HEK293 (cell line): Measurements from ENCODE around the gene LRP1B.

ENCODE experiments used
- CTCF ChIA-PET: fragments of 350-600 bp; formaldehyde crosslinking; extraction: SDS; loops from one replicate; lab custom pipeline; 2021; ENCODE audit warnings: antibody characterized with exemption; lab: Yijun Ruan, JAX
- POLR2A ChIA-PET: fragments of 300-600 bp; formaldehyde crosslinking; extraction: SDS; loops from one replicate; lab custom pipeline; 2020; ENCODE audit warnings: antibody characterized with exemption, inconsistent platforms; lab: Yijun Ruan, JAX
- H3K27ac ChIP-seq: fragments of 200-500 bp; sonication (Bioruptor generic); 2 replicates; pipeline ENCODE4 v1.5.1; 2014; ENCODE audit warnings: low read depth, low read length, control low read depth, inconsistent platforms; ENCODE audit errors: extremely low read depth
- H3K36me3 ChIP-seq, 2 experiments: fragments of 200-500 bp in 1 of 2; sonication (Bioruptor generic) in 1 of 2; 1 replicate in 1 of 2; 2 replicates in 1 of 2; pipeline ENCODE4 v1.5.1; 2014 to 2017; ENCODE audit warnings: inconsistent platforms in 2 of 2, low read length in 2 of 2; ENCODE audit not compliant: control insufficient read depth in 2 of 2, insufficient read depth in 1 of 2
- H3K4me1 ChIP-seq: fragments of 200-500 bp; sonication (Bioruptor generic); 2 replicates; pipeline ENCODE4 v1.5.1; 2014; ENCODE audit warnings: mild to moderate bottlenecking, low read length, inconsistent platforms; ENCODE audit not compliant: control insufficient read depth, insufficient read depth
- H3K4me3 ChIP-seq: 2 replicates; pipeline ENCODE4 v1.5.1; 2011; ENCODE audit warnings: low read depth, mild to moderate bottlenecking, control low read depth, low read length, moderate library complexity
- H3K9me3 ChIP-seq: fragments of 200-500 bp; sonication (Bioruptor generic); 2 replicates; pipeline ENCODE4 v1.5.1; 2014; ENCODE audit warnings: low read depth, low read length, inconsistent platforms; ENCODE audit not compliant: control insufficient read depth, insufficient read depth
- ATF2 ChIP-seq: fragments of 450-650 bp; formaldehyde crosslinking; IDR thresholded peaks from 2 replicates; pipeline ENCODE4 v1.5.1; 2016; ENCODE audit warnings: missing biosample characterization, missing genetic modification characterization, low read depth
- MEIS1 ChIP-seq: sonication (generic); formaldehyde crosslinking; IDR thresholded peaks from 2 replicates; pipeline ENCODE4 v1.8.1; 2022; ENCODE audit warnings: missing genetic modification reagents, mild to moderate bottlenecking, borderline replicate concordance
- OVOL3 ChIP-seq: fragments of 450-650 bp; formaldehyde crosslinking; IDR thresholded peaks from 2 replicates; pipeline ENCODE4 v1.5.1; 2016; ENCODE audit warnings: missing biosample characterization, missing genetic modification characterization
- PBX3 ChIP-seq: sonication (generic); formaldehyde crosslinking; IDR thresholded peaks from 2 replicates; pipeline ENCODE4 v1.8.1; 2022; ENCODE audit warnings: mild to moderate bottlenecking, moderate library complexity, missing genetic modification reagents
- ZBTB7A ChIP-seq: fragments of 450-650 bp; formaldehyde crosslinking; IDR thresholded peaks from 2 replicates; pipeline ENCODE4 v1.5.1; 2016; ENCODE audit warnings: low read depth, missing biosample characterization, missing genetic modification characterization
- ZNF146 ChIP-seq: fragments of 450-650 bp; formaldehyde crosslinking; IDR thresholded peaks from 2 replicates; pipeline ENCODE4 v1.5.1; 2016; ENCODE audit warnings: missing biosample characterization, missing genetic modification characterization
- ZNF157 ChIP-seq: fragments of 450-650 bp; formaldehyde crosslinking; IDR thresholded peaks from 2 replicates; pipeline ENCODE4 v1.5.1; 2016; ENCODE audit warnings: missing biosample characterization, missing genetic modification characterization
- ZNF175 ChIP-seq: fragments of 450-650 bp; formaldehyde crosslinking; IDR thresholded peaks from 2 replicates; pipeline ENCODE4 v1.5.1; 2016; ENCODE audit warnings: missing biosample characterization, missing genetic modification characterization
- ZNF202 ChIP-seq: fragments of 450-650 bp; formaldehyde crosslinking; IDR thresholded peaks from 2 replicates; pipeline ENCODE4 v1.5.1; 2016; ENCODE audit warnings: missing biosample characterization, missing genetic modification characterization, borderline replicate concordance
- ZNF280C ChIP-seq: fragments of 450-650 bp; formaldehyde crosslinking; IDR thresholded peaks from 2 replicates; pipeline ENCODE4 v1.5.1; 2016; ENCODE audit warnings: missing biosample characterization, missing genetic modification characterization
- ZNF354C ChIP-seq: fragments of 450-650 bp; formaldehyde crosslinking; IDR thresholded peaks from 2 replicates; pipeline ENCODE4 v1.5.1; 2016; ENCODE audit warnings: missing biosample characterization, missing genetic modification characterization, low read depth, borderline replicate concordance
- ZNF426 ChIP-seq: fragments of 450-650 bp; formaldehyde crosslinking; IDR thresholded peaks from 2 replicates; pipeline ENCODE4 v1.5.1; 2017; ENCODE audit warnings: missing biosample characterization, missing genetic modification characterization, mild to moderate bottlenecking, inconsistent platforms, moderate library complexity
- ZNF433 ChIP-seq: fragments of 450-650 bp; formaldehyde crosslinking; IDR thresholded peaks from 2 replicates; pipeline ENCODE4 v1.5.1; 2016; ENCODE audit warnings: missing biosample characterization, missing genetic modification characterization, low read depth
- ZNF664 ChIP-seq: fragments of 450-650 bp; formaldehyde crosslinking; IDR thresholded peaks from 2 replicates; pipeline ENCODE4 v1.5.1; 2016; ENCODE audit warnings: missing biosample characterization, missing genetic modification characterization
- ZNF701 ChIP-seq: fragments of 450-650 bp; formaldehyde crosslinking; IDR thresholded peaks from 2 replicates; pipeline ENCODE4 v1.5.1; 2016; ENCODE audit warnings: missing biosample characterization, missing genetic modification characterization
- ZNF768 ChIP-seq: fragments of 450-650 bp; formaldehyde crosslinking; IDR thresholded peaks from 2 replicates; pipeline ENCODE4 v1.5.1; 2018; ENCODE audit warnings: missing biosample characterization, mild to moderate bottlenecking, missing genetic modification characterization
- ZNF792 ChIP-seq: fragments of 450-650 bp; formaldehyde crosslinking; IDR thresholded peaks from 2 replicates; pipeline ENCODE4 v1.5.1; 2016; ENCODE audit warnings: missing biosample characterization, missing genetic modification characterization
- ZNF837 ChIP-seq: fragments of 450-650 bp; formaldehyde crosslinking; IDR thresholded peaks from 2 replicates; pipeline ENCODE4 v1.5.1; 2016; ENCODE audit warnings: missing biosample characterization, missing genetic modification characterization
- ZSCAN16 ChIP-seq: fragments of 450-650 bp; formaldehyde crosslinking; IDR thresholded peaks from 2 replicates; pipeline ENCODE4 v1.5.1; 2016; ENCODE audit warnings: missing biosample characterization, missing genetic modification characterization
- ZSCAN30 ChIP-seq: fragments of 450-650 bp; IDR thresholded peaks from 2 replicates; pipeline ENCODE4 v1.5.1; 2018; ENCODE audit warnings: missing biosample characterization, mild to moderate bottlenecking, missing genetic modification characterization, moderate library complexity
- TF ChIP-seq, protein P1 (sequence below): fragments of 450-650 bp; formaldehyde crosslinking; IDR thresholded peaks from 2 replicates; pipeline ENCODE4 v1.5.1; 2017; ENCODE audit warnings: missing biosample characterization, missing genetic modification characterization

The LRP1B gene

GRCh38 chr2:140597205-140597604 is 1533.6 kb downstream of the LRP1B start:
- POLR2A ChIA-PET: no interaction called here
- peaks cover 5% of the 10 kb centered on the region for H3K4me1 ChIP-seq
- CTCF ChIA-PET: no interaction called here

GRCh38 chr2:140596447-140596846 is 1534.4 kb downstream of the LRP1B start:
- POLR2A ChIA-PET: no interaction called here
- no peaks in the 10 kb centered on the region for H3K36me3 ChIP-seq
- H3K9me3 ChIP-seq: no peaks in the 10 kb centered on the region
- CTCF ChIA-PET: no interaction called here
- H3K4me3 ChIP-seq: no peak overlapping the region
- no peak overlapping the region for H3K27ac ChIP-seq
- H3K4me1 ChIP-seq: peaks cover 5% of the 10 kb centered on the region
- no peak for TF ChIP-seq ATF2

More at GRCh38 chr2:140597205-140597604, 1533.6 kb downstream of the LRP1B start:
- TF ChIP-seq ZNF837 (tag by site-specific recombination): no peak
- TF ChIP-seq, protein P1, sequence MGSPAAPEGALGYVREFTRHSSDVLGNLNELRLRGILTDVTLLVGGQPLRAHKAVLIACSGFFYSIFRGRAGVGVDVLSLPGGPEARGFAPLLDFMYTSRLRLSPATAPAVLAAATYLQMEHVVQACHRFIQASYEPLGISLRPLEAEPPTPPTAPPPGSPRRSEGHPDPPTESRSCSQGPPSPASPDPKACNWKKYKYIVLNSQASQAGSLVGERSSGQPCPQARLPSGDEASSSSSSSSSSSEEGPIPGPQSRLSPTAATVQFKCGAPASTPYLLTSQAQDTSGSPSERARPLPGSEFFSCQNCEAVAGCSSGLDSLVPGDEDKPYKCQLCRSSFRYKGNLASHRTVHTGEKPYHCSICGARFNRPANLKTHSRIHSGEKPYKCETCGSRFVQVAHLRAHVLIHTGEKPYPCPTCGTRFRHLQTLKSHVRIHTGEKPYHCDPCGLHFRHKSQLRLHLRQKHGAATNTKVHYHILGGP (tag by site-specific recombination): no peak
- no peak for TF ChIP-seq ZNF792 (tag by site-specific recombination)
- no peak for TF ChIP-seq ZNF354C
- no peak for TF ChIP-seq ZNF426
- no peak for TF ChIP-seq PBX3 (CRISPR knock-in tag)
- no peak for TF ChIP-seq ZNF664
- TF ChIP-seq ZNF175 (tag by site-specific recombination): no peak
- no peak for TF ChIP-seq ZNF146
- no peak for TF ChIP-seq ZNF701 (tag by site-specific recombination)
- TF ChIP-seq MEIS1: no peak
- no peak for TF ChIP-seq ZSCAN16 (tag by site-specific recombination)
- no peak for TF ChIP-seq ZBTB7A
- TF ChIP-seq ZNF157 (tag by site-specific recombination): no peak
- no peaks in the 10 kb centered on the region for H3K9me3 ChIP-seq
- H3K27ac ChIP-seq: no peak overlapping the region
- H3K4me3 ChIP-seq: no peak overlapping the region
- no peaks in the 10 kb centered on the region for H3K36me3 ChIP-seq

- TF ChIP-seq OVOL3 (tag by site-specific recombination): no peak
- no peak for TF ChIP-seq ZNF157 (tag by site-specific recombination)
- no peak for TF ChIP-seq ZNF202 (tag by site-specific recombination)
- TF ChIP-seq ZNF433 (tag by site-specific recombination): no peak
- TF ChIP-seq ZSCAN30 (tag by site-specific recombination): no peak
- no peak for TF ChIP-seq ZNF768 (tag by site-specific recombination)
- no peak for TF ChIP-seq ZNF280C (tag by site-specific recombination)
- Histone ChIP-seq H3K9me3 (no peaks in the 10 kb centered on the region), H3K4me1 (peaks cover 5% of the 10 kb centered on the region), H3K4me3 (no peak overlapping the region), H3K27ac (no peak overlapping the region), H3K36me3 (no peaks in the 10 kb centered on the region)
- ChIA-PET CTCF (no interaction called here), POLR2A (no interaction called here)
These were observed 1535.7 kb downstream of the LRP1B start for GRCh38 chr2:140595107-140595506.
